NCI-H1694 treated with DMSO at 0.1 percent for 48 hours (cell line): ENCODE results near the gene EFR3B.
A peak's percentile ranks its signal among the peaks of the same experiment; 100 is the strongest.
"Not testable (repeated sequence)": the region's sequence is repeated elsewhere in the genome, so short reads cannot be mapped to it uniquely, and the experiment has no call there.

Source experiments
- DNase-seq: peaks from one replicate; lab custom pipeline; 2025; lab: John Stamatoyannopoulos, UW

Gene EFR3B

DNA sequence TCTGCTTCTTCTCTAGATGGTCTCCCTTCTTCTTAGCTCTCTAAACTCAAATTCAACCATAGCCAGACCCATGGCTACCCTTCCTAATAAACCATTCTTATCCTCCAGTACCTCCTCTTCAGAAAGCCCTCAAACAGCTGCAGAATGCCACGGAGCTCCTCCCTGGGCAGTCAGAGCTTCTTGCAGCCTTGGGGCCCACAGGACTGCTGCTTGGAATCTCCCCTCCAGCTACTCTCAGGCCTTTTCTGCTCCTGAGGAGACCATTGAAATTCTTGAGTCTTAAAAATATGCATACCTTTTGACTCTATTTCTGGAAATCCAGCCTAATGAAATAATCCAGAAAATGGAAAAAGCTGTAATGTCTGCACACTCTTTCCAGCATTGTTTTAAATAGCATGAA, 30.7 kb downstream of the EFR3B start:
- DNase-seq, result no peak

DNA sequence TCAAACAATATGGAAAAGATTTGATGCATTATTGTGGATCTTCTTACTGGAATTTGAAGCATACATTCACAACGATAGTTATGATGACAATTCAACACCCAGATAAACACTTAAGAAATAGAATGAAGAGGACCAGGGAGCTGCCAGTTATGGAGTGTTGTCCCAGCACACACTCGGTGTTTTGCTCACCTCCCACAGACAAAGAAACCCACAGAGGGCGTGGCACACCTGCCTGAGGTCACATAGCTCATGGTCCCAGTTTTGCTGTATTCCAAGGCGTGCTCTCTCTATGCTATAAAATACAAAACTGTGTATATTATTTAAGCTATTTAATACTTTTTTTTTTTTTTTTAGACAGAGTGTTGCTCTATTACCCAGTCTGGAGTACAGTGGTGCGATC, 31.1 kb downstream of the EFR3B start:
- DNase-seq, result no peak

DNA sequence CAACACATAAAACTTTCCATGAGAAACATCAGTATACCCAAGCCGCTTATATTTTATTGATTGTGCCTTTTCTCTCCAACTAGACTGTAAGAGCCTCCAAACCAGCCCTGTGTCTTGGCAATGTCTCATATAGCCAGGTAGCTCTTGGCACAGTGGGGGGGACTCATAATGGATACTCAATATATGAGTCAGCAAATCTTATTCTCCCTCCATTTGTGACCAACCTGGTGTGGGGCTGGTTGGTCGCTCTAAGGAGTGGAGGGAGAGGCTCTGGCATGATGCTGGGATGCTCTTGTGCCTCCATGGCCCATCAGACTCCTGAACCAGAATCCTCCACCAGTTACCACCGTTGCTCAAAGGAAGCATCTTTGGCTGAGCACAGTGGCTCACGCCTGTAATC, 32.0 kb downstream of the EFR3B start:
- no peak for DNase-seq

DNA sequence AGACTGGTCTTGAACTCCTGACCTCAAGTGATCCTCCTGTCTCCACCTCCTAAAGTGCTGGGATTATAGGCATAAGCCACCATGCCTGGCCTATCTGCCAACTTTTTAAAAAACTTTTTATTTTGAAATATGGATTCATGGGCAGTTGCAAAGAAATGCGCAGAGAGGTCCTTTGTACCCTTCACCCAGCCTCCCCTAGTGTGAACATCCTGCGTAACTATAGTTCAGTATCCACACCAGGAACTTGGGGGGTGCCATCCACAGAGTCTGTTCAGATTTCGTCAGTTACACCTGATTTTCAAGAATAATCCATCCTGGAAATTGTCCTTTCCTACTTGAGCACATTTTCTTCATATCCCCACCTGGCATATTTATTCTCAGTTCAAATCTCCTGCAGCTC, 33.0 kb downstream of the EFR3B start:
- no peak for DNase-seq

DNA sequence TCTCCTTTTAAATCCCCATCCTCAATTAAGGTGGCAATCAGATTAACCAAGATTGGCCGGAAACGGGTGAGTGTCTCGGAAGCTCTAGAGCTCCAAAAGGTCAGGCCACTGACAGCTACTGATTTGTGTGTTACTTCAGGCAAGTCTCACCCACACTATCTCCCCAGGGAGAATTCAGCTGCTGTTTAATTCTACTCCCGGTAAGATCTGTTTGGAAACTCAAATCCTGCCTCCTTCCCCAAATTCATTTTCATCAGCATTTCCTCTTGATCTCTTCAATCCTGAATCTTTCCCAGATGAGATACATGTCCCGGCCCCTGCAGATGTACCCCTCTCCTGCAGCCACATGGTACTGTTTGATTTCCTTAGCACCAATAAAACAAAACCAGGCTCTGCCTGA, 34.9 kb downstream of the EFR3B start:
- DNase-seq, result peak; percentile 9

DNA sequence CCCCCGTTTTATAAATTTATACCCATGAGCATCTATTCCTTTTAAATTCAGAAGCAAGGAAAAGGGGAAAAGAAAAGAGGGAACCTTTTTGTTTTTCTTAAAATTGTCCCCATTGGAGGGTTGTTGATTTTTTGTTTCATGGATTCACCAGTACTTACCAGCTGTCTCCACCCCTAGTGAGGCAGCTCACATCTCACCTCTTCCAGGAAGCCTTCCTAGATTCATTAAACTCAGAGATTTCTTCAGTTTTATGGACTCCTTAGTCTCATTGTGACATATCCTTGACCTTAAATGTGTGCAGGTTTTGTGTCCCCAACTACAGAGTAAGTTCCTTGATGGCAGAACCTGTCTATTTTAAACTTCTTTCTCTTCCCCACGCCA, 35.9 kb downstream of the EFR3B start:
- DNase-seq, result no peak

DNA sequence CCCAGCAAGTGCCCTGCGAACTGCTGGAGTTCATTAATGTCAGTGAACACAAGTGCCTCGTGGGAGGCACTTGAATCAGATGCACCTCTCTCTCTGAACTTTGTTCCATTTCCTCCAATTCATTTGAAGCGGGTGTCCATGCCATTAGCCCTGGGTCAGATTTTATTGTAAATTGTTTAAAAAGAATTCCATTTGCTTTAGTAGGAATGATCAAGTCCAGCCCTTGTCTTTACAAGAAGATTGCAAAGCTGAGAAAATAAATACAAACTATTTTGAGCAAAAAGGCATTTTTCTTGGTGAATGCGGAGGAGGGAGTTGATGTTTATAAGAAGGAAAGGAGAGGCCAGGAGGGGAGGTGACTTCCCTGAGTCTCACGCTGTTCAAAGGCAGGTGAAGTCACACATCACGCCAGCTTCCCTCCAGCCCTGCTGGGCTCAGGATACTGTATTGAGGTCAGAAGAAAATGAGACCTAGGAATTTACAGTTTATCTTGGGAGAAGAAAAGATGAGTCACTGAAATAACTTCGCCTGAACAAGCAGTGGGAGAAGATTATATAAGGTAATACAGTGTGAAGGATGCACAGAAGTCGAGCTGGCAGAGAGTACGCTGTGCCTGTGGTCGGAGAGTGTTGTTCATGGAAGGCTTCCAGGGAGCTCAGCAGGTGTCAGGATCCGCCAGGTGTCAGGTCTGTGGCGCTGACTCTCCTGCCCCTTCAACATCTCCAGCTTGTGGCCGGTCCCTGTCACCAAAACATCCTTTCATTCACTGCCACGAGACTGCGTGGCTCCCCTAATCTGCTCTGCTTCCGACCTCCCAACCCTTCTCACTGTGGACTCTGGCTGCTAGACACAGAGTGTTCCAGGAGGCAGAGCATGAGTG, 36.5 kb downstream of the EFR3B start:
- DNase-seq, result no peak

DNA sequence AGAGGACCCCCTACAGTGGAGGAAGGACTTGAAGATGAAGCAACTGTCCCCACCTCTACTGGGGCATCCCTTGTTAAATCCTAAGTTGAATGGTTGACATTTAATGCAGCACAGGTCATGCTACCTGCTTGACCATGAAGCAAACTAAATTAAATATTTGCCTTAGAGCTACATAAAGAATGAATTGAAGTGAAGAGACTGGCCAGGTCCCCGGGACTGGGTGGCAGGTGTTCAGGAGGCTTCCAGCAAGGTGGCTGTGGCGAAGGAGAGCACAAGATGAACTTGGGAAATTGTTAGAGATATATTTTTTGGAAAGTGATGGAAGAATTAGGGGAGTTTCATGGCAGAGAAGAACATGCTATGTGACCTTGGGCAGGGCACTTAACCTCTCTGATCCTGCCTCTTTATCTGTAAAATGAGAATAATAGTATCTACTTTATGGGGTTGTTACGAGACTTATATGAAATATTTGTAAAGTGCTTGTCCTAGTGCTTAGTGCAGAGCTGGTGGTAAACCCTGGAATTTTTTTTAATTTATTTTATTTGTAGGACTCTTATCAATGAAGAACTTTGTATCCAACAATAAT, 37.3 kb downstream of the EFR3B start:
- DNase-seq, result no peak

DNA sequence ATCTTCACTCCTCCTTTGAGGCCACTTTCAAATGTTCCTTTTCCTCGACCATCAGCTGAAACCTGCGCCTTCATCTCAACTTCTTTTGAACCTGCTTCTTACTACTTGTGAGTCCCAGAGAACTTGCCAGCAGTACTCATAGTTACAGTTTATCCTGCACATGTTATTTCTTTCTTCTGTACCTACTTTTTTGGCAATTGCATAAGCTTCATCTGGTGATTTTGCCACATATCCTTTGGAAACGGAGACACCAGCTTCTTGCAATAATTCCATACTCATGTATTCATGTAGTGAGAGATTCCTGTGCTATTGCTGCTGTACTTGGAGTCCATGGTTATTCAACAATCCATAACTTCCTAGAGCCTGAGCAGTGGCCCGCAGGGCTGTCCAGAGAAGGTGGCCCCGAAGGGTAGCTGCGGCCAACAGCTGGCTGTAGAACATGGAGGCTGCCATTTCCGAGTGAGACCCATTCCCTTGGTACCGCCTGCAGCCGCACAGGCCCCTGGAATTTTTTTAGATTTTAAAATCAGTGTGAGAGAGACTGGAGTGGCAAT, 39.4 kb downstream of the EFR3B start:
- no peak for DNase-seq

DNA sequence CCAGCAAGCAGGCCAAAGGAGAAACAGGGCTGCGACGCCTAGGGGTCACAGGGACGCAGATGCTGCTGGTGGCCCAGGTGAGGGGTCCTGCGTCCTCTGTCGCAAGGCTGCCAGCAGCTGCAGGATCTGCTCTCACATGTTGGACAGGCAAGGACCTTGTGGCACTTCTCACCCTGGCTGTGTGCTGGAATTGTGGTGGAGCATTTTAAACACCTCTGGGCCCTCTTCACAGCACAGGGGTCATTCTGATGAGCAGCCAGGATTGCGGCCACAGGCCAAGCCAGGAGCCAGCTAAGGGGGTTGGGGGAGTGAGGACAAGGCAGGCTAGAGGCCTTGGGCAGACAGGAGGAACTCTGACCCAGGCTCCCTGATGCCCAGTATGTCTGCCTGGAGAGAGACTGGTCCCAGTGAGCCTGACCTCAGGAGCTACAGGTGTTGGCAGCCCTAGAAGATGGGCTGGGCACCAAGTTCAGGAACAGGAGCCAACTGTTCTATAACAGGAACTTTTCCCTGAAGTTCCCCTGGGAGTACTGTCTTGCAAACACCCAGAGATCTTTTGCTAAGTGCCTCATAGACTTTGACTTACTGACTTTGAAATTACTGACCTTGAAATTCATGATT, 40.2 kb downstream of the EFR3B start:
- no peak for DNase-seq

DNA sequence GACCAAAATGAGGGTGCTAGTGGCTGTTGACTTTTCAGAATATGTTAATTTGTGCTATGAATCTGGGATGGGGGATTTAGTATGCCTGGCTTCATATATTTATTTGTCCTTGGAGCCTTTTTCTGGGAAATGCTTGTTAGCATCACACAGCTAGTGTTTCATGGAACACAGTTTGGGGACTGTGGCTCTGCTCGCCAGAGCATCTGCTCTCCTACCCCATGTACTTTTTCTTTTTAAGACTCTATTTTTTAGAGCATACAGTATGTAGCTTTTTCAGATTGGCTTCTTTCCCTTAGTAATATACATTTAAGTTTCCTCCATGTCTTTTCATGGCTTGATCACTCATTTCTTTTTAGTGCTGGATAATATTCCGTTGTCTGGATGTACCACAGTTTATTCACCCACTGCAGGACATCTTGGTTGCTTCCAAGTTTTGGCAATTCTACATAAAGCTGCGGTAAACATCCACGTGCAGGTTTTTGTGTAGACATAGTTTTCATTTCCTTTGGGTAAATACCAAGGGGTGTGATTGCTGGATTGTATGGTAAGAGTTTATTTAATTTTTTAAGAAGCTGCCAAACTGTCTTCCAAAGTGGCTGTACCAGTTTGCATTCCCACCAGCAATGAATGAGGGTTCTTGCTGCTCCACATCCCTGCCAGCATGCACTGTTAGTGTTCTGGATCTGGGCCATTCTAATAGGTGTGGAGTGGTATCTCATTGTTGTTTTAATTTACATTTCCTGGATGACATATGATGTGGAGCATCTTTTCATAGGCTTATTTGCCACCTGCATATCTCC, 44.1 kb downstream of the EFR3B start:
- DNase-seq, result no peak

DNA sequence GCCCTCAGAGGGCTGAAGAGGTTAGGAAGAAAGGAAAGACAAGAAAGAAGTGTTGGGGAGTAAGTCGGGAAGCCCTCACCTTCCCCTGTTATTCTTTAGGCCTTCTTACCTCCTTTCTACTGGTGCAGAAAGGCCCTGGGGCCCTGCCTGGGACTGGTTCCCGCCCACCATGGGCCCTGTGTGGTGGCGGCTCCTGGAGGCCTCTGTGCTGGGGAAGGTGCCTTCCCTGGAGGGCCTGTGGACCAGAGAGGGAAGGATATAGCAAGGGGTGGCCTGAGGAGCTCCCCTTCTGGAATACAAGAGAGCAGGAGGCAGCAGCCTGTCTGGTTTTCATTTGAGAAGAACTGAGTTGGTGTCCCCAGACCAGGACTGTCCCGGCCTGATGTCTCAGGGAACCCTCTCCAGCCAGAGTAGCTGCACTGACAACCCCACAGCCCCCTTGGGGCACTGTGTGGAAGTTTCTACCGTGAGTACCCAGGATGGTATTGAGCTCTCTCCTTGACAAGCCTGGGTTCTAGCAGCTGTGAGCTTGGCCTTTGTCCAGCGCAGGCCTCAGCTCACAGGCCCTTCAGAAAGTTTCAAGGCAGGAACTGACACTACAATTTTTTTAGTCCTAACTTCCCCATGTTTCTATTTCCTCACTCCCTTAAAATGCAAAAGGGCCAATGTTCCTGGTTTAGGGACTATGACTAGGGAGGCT, 47.1 kb downstream of the EFR3B start:
- no peak for DNase-seq

DNA sequence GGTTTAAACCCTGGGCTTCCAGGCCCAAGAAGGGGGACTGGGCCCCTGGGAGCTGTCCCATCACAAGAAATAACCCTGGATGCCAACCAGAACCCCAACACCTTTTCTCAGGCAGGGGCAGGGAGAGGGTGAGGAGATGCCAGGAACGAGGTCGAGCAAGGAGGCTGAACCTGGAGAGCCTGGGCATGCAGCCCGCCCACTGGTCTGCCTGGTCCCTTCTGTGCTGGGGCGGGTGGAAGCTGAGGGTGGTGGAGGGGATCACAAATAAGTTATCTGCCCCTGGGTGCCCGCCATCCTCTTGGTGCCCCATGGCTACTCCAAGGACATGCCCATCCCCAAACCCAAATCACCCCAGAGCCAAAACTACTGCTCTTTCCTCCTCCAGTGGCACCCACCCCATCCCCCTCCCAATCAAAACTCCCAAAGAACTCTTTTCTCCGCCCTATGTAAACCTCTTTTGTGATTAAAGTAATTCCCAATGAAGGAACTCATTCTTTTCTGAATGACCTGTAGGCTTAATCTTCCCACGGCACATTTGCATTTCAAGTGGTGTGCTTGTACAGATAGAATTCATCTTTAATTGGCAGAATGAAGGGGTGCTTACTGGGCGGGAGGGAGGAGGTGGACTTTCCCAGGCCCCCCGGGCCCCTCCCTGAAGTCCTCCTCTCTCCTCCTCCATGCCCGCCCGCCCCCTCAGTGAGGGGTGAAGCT, 47.9 kb downstream of the EFR3B start:
- DNase-seq, result no peak

DNA sequence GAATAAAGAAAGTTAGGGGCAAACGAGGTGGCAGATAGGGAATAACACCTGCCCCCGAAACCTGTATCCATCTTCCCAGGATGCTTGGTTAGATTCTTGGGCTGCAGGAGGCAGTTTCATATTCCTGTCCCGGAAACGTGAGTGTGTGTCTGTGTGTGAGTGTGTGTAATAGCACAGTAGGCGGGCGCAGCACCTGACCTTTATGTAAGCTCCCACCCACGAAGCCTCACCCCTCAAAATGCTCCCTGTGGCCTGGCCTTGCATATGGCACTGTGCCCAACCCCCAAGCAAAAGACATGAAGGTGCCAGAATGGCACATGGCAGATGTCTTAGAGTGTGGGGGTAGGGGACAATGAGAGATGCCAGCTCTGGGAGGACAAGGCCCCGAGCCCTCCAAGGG, 48.9 kb downstream of the EFR3B start:
- DNase-seq, result no peak

DNA sequence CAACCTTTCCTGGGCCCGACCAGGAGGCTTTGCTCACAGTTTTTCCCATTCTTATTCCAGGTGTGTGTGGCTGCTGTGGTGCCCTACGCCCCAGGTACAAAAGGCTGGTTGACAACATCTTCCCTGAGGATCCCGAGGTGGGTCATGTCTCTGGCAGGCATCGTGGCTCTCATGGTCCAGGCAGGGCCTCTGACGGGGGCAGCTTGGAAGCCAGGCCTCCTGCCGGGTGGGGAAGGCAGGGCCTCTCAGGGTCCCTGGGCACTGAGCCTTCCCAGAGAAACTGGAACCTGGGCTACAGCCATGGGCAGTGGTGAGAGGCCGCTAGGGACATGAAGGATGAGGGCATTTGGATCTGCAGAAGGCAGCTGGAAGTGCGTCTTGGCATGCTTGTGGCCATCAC, 49.4 kb downstream of the EFR3B start:
- no peak for DNase-seq

DNA sequence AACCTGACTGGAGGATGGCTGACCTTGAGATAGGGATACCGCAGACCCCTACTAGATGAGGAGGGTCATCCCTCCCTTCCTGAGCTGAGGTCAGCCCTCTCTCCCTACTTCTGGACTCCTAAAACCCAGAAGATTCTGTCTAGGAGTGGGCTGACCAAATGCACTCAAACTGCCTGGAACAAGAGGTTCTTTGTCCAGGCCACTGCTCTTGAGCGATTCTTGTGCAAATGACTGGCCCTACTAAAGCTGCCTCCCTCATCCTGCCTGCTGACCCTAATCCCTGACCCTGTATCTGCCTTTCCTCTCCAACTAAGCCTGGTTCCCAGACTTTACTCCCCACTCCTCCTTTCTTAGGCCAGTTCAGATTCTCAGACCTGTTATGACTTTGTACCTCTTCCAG, 56.2 kb downstream of the EFR3B start:
- no peak for DNase-seq

DNA sequence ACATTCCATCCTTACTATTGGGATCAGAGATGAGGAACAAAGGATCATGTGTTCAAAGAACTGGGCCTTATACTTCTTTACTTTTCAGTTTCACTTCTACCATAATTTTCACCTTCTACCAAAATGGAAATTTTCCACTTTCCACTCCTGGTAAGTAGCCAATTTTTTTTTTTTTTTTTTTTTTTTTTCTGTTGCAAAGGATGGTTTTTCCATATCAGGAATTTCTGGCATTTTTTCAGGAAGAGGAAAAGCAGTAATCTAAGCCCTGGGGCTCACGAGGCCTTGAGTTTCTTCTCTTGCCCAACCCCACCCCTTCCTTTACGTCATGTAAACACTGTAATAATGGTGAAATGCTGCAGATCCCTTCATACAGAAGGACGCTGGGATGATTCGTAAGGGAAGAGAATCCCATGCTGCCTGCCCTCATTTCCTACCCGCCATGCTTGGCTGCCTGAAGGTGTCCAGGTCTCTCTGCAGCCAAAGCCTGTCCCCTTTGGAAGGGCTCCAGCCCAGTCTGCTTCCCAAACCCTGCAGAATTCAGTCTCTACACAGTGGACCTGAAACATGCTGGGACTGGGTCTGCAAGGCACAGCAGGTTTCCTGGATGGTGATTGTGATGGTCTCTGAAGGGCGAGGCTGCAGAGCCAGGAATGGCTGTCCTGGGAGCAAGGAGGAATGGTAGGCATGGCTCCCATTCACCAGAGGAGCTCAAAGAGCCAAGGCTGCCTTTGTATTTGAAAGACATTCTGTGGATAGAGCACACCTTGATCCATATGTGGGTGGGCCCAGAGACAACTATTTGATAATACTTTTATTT, 57.0 kb downstream of the EFR3B start:
- DNase-seq, result no peak

DNA sequence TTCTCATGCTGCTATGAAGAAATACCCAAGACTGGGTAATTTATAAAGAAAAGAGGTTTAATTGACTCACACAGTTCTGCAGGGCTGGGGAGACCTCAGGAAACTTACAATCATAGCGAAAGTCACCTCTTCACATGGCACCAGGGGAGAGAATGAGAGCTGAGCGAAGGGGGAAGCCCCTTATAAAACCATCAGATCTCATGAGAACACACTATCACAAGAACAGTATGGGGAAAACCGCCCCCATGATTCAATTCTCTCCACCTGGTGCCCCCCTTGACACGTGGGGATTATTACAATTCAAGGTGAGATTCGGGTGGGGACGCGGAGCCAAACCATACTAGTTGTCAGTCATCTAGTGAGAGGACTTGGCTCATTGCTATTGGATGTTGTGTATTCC, 60.5 kb downstream of the EFR3B start:
- not testable (repeated sequence) for DNase-seq

DNA sequence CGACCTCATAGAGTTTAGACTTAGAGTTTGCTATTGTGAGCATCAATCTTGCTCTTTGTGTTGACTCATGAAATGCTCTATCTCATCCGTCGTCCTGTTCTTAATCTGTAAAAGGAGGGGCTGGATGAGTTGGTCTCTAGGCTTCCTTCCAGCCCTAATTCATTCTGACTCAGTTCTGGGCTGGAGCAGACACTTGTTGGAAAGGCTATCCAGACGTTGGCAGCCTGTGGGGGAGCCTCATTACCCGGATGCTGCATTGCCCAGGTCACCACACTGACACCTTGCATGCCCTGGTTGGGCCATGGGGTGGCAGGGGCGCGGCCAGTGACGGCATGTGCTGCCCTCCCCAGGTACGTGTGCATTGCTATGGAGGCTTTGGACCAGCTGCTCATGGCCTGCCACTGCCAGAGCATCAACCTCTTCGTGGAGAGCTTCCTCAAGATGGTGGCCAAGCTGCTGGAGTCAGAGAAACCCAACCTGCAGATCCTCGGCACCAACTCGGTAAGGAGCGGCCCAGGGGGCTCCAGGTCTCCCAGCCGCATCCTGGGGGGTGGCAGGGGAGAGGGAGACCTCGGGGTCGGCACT, 61.5 kb downstream of the EFR3B start:
- no peak for DNase-seq

DNA sequence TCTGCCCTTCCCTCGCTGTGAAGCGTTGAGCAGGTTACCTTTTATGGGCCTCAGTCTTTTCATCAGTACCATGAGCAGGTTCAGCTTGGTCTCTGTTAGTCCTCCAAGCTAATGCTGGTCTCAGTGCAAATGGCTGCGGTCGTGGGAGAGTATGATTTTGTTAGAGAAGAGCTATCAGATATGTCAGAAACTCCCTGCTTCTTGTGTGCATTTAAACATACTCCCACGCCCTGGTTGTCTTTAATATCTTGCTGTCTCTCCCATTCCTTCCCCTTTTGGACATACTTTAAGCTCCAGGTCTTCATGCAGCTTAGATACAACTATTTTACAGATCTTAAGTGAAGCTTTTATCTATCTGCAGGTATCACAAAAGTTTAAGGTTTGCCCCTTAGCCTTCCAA, 62.9 kb downstream of the EFR3B start:
- DNase-seq, result no peak
